SU-DHL-6 (cell line): ENCODE measurements around the gene CEP164.

ENCODE experiments used
- H2AFZ ChIP-seq: fragments of 200-600 bp; sonication (generic); 2 replicates; pipeline ENCODE4 v1.6.1; 2014; ENCODE audit warnings: low read depth, mild to moderate bottlenecking, moderate library complexity, mixed read lengths, antibody characterized with exemption, low read length; ENCODE audit not compliant: severe bottlenecking
- H3F3A ChIP-seq: fragments of 200-600 bp; shearing (Covaris generic); 2 replicates; pipeline ENCODE4 v1.6.0; 2016; ENCODE audit warnings: antibody characterized with exemption, mild to moderate bottlenecking; ENCODE audit not compliant: insufficient read depth
- H3K27ac ChIP-seq: fragments of 200-600 bp; sonication (generic); 2 replicates; pipeline ENCODE4 v1.5.1; 2016; ENCODE audit warnings: low read depth, mild to moderate bottlenecking, low read length, moderate library complexity, mixed read lengths
- H3K27me3 ChIP-seq: fragments of 200-600 bp; sonication (generic), shearing (Covaris generic); 2 replicates; pipeline ENCODE4 v1.6.0; 2014; ENCODE audit warnings: mild to moderate bottlenecking, low read length
- H3K36me3 ChIP-seq: fragments of 200-600 bp; sonication (generic); 2 replicates; pipeline ENCODE4 v1.6.1; 2014; ENCODE audit warnings: mild to moderate bottlenecking, low read length, mixed read lengths
- H3K4me2 ChIP-seq: fragments of 300-600, 200-600 bp; shearing (Covaris generic), sonication (generic); 2 replicates; pipeline ENCODE4 v1.6.0; 2014; ENCODE audit warnings: low read length, low read depth, mild to moderate bottlenecking; ENCODE audit not compliant: poor library complexity, severe bottlenecking
- H3K4me3 ChIP-seq: fragments of 200-600 bp; sonication (generic); 2 replicates; pipeline ENCODE4 v1.5.1; 2014; ENCODE audit warnings: antibody characterized with exemption, low read length, mild to moderate bottlenecking, mixed read lengths; ENCODE audit not compliant: insufficient read depth, poor library complexity, severe bottlenecking
- H3K79me2 ChIP-seq: fragments of 200-600 bp; sonication (generic); 2 replicates; pipeline ENCODE4 v1.6.1; 2014; ENCODE audit warnings: mild to moderate bottlenecking, low read length, moderate library complexity; ENCODE audit not compliant: insufficient read depth
- H3K9ac ChIP-seq: fragments of 200-600 bp; sonication (generic); 2 replicates; pipeline ENCODE4 v1.7.0; 2014; ENCODE audit warnings: mild to moderate bottlenecking, low read length
- H3K9me2 ChIP-seq: fragments of 200-600 bp; sonication (generic); replicated peaks from 2 replicates; pipeline ENCODE4 v1.6.1; 2014; ENCODE audit warnings: low read length; ENCODE audit not compliant: insufficient read depth
- H3K9me3 ChIP-seq: fragments of 200-600 bp; sonication (generic); 2 replicates; pipeline ENCODE4 v1.6.1; 2014; ENCODE audit warnings: low read length, mixed read lengths; ENCODE audit not compliant: insufficient read depth
- H4K20me1 ChIP-seq: fragments of 200-600 bp; sonication (generic); 2 replicates; pipeline ENCODE4 v1.6.1; 2014; ENCODE audit warnings: low read depth, mild to moderate bottlenecking, antibody characterized with exemption, low read length, moderate library complexity, mixed read lengths
- CTCF ChIP-seq: fragments of 200-600 bp; sonication (generic); IDR thresholded peaks from one replicate; pipeline ENCODE4 v1.5.1; 2017; ENCODE audit warnings: antibody characterized with exemption, mild to moderate bottlenecking, low read length, moderate library complexity; ENCODE audit not compliant: insufficient read depth, poor library complexity, severe bottlenecking
- EZH2phosphoT487 ChIP-seq: fragments of 200-600 bp; sonication (generic), shearing (Covaris generic); conservative IDR thresholded peaks from 2 replicates; pipeline ENCODE4 v1.6.1; 2018; ENCODE audit warnings: mild to moderate bottlenecking, antibody characterized with exemption, low read length, moderate library complexity, mixed read lengths

CEP164 gene

GRCh38 chr11:117281159-117281558 lies 46.5 kb upstream of the CEP164 start:
- Histone ChIP-seq H3K9me2 (no peaks in the 10 kb centered on the region), H4K20me1 (no peaks in the 10 kb centered on the region), H3K9me3 (no peaks in the 10 kb centered on the region), H3K79me2 (no peaks in the 10 kb centered on the region), H3K27me3 (no peaks in the 10 kb centered on the region), H2AFZ (no peak overlapping the region), H3K4me3 (no peak overlapping the region), H3K9ac (no peak overlapping the region), H3K4me2 (no peak overlapping the region), H3K36me3 (0 out of 2 replicates have a peak, but pooled peaks cover 5% of the 10 kb centered on the region), H3F3A (no peaks in the 10 kb centered on the region), H3K27ac (no peak overlapping the region)
- TF ChIP-seq EZH2phosphoT487 (no peak), CTCF (no peak)

- no peaks in the 10 kb centered on the region for H3K9me3 ChIP-seq
- H3K27ac ChIP-seq, result no peak overlapping the region
- H3K9ac ChIP-seq, result no peak overlapping the region
- no peak overlapping the region for H3K4me3 ChIP-seq
- no peak overlapping the region for H3K4me2 ChIP-seq
- H3K9me2 ChIP-seq, result no peaks in the 10 kb centered on the region
- TF ChIP-seq EZH2phosphoT487 (no peak), CTCF (no peak)
- H3F3A ChIP-seq, result no peaks in the 10 kb centered on the region
- no peaks in the 10 kb centered on the region for H4K20me1 ChIP-seq
- H3K79me2 ChIP-seq, result no peaks in the 10 kb centered on the region
- H3K27me3 ChIP-seq, result no peaks in the 10 kb centered on the region
- 0 out of 2 replicates have a peak, but pooled peaks cover 5% of the 10 kb centered on the region for H3K36me3 ChIP-seq
- no peak overlapping the region for H2AFZ ChIP-seq
Measured at GRCh38 chr11:117281869-117282268, 45.8 kb upstream of the CEP164 start.

- H3K4me2 ChIP-seq, result no peak overlapping the region
- TF ChIP-seq EZH2phosphoT487 (no peak), CTCF (no peak)
- no peak overlapping the region for H3K4me3 ChIP-seq
- no peak overlapping the region for H3K9ac ChIP-seq
- H3K27ac ChIP-seq, result no peak overlapping the region
- no peaks in the 10 kb centered on the region for H3K27me3 ChIP-seq
- no peaks in the 10 kb centered on the region for H3F3A ChIP-seq
- H3K9me2 ChIP-seq, result no peaks in the 10 kb centered on the region
- H4K20me1 ChIP-seq, result no peaks in the 10 kb centered on the region
- H3K36me3 ChIP-seq, result 0 out of 2 replicates have a peak, but pooled peaks cover 5% of the 10 kb centered on the region
- H3K9me3 ChIP-seq, result no peaks in the 10 kb centered on the region
- no peaks in the 10 kb centered on the region for H3K79me2 ChIP-seq
- H2AFZ ChIP-seq, result no peak overlapping the region
Measured at GRCh38 chr11:117282956-117283355, 44.7 kb upstream of the CEP164 start.
